Ovary (tissue), 3 donors: Measurements from ENCODE around the gene STK39.

ENCODE experiments used
- CTCF ChIP-seq, 3 donors: fragments of 450-650 bp in 2 of 3; fragments of 200-600 bp in 1 of 3; IDR thresholded peaks; one replicate each; pipeline versions ENCODE4 v1.5.1 to v1.8.0; 2016 to 2022; ENCODE audit warnings: antibody characterized with exemption in 3 of 3, mild to moderate bottlenecking in 1 of 3
- EP300 ChIP-seq: sonication (generic); formaldehyde crosslinking; IDR thresholded peaks from one replicate; pipeline ENCODE4 v1.6.1; 2017; ENCODE audit warnings: antibody characterized with exemption
- POLR2A ChIP-seq: fragments of 450-650 bp; IDR thresholded peaks from one replicate; pipeline ENCODE4 v1.6.1; 2017; ENCODE audit warnings: antibody characterized with exemption, mild to moderate bottlenecking, moderate library complexity
- donor health status: DM: no; HTN: no; CAD: no.

GRCh38 chr2:168132389-168132788 lies 115.0 kb downstream of the STK39 start:
- no peak for TF ChIP-seq CTCF (IDR thresholded peaks at IDR 0.05)
- no peak for TF ChIP-seq POLR2A
- TF ChIP-seq EP300: no peak
